Measurements from ENCODE around the gene ZNF575. TPM values are rescaled to one million over a fixed set of nuclear protein-coding genes. Genes with fewer than 3 reads are reported as not detected.

The ZNF575 gene
- total RNA-seq, 1 experiment from 2014 or later = 0.13 TPM

DNA sequence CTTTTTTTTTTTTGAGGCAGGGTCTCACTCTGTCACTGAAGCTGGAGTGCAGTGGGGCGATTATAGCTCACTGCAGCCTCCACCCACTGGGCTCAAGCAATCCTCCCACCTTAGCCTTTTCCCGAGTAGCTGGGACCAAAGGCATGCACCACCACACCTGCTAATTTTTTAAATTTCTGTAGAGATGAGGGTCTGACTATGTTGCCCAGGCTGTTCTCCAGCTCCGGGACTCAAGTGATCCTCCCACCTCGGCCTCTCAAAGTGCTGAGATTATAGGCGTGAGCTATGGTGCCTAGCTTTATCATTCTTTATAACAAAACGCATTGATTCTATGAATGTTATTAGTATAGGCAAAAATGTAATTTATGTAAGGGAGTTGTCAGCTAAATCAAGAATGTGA lies 49.7 kb upstream of the ZNF575 start:
- no peak for ATAC-seq
- no peak overlapping the region for H3K4me3 Mint-ChIP-seq
- no peaks in the 10 kb centered on the region; the same call in 1 of the 2 replicates for H3K27me3 Mint-ChIP-seq (ENCODE audit: low read depth)
- TF ChIP-seq NFYB (CRISPR knock-in tag; conservative IDR thresholded peaks at IDR 0.05; ENCODE audit: low read depth) (no peak), GRHL2 (CRISPR knock-in tag; IDR thresholded peaks at IDR 0.05; ENCODE audit: insufficient replicate concordance, severe bottlenecking) (no peak), NR2C2 (CRISPR knock-in tag; IDR thresholded peaks at IDR 0.05) (no peak), ZNF219 (CRISPR knock-in tag; IDR thresholded peaks at IDR 0.05; ENCODE audit: borderline replicate concordance) (no peak), EMX1 (CRISPR knock-in tag; IDR thresholded peaks at IDR 0.05) (no peak), ETV6 (CRISPR knock-in tag; IDR thresholded peaks at IDR 0.05) (no peak), CREM (CRISPR knock-in tag; IDR thresholded peaks at IDR 0.05) (no peak)
- TF ChIP-seq, protein P1, sequence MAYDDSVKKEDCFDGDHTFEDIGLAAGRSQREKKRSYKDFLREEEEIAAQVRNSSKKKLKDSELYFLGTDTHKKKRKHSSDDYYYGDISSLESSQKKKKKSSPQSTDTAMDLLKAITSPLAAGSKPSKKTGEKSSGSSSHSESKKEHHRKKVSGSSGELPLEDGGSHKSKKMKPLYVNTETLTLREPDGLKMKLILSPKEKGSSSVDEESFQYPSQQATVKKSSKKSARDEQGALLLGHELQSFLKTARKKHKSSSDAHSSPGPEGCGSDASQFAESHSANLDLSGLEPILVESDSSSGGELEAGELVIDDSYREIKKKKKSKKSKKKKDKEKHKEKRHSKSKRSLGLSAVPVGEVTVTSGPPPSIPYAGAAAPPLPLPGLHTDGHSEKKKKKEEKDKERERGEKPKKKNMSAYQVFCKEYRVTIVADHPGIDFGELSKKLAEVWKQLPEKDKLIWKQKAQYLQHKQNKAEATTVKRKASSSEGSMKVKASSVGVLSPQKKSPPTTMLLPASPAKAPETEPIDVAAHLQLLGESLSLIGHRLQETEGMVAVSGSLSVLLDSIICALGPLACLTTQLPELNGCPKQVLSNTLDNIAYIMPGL (CRISPR knock-in tag; IDR thresholded peaks at IDR 0.05) = no peak
- TF ChIP-seq, protein P2, sequence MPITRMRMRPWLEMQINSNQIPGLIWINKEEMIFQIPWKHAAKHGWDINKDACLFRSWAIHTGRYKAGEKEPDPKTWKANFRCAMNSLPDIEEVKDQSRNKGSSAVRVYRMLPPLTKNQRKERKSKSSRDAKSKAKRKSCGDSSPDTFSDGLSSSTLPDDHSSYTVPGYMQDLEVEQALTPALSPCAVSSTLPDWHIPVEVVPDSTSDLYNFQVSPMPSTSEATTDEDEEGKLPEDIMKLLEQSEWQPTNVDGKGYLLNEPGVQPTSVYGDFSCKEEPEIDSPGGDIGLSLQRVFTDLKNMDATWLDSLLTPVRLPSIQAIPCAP (CRISPR knock-in tag; IDR thresholded peaks at IDR 0.05) = no peak
- H3K9me3 Mint-ChIP-seq = no peaks in the 10 kb centered on the region
- H3K27ac Mint-ChIP-seq = no peak overlapping the region
- CTCF ChIA-PET = interaction anchor here (0.7 to 1.1 kb wide), 3 partner anchors 19 to 36 kb away, joined by 3 to 5 read pairs (median 4); partner anchors contain the start of gene PHLDB3
- DNase-seq (ENCODE audit: low spot score) = no peak
- H3K4me1 Mint-ChIP-seq = no peaks in the 10 kb centered on the region
- POLR2A ChIA-PET = no interaction called here
- no peaks in the 10 kb centered on the region for H3K36me3 Mint-ChIP-seq

DNA sequence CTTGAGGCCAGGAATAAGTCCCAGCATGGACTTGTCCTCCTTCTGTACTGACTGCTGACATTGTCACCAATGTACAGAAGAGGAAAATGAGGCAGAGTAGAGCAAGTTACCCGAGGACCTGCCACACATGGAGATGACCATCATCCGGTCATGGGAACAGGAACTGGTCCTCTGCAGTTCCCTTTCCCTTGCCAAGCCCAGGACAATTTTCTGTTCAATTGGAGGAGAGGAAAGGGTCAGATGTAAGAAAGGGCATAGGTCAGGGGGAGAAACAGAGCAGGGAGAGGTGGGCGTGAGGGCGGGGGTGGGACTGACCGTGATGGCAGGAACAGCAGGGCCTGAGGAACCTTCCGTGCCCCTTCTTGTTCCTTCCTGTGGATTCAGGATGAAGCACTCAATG lies 47.0 kb upstream of the ZNF575 start:
- Mint-ChIP-seq H3K27ac (no peak overlapping the region), H3K4me3 (no peak overlapping the region), H3K9me3 (no peaks in the 10 kb centered on the region), H3K36me3 (no peaks in the 10 kb centered on the region), H3K27me3 (ENCODE audit: low read depth) (no peaks in the 10 kb centered on the region; the same call in 1 of the 2 replicates), H3K4me1 (no peaks in the 10 kb centered on the region)
- DNase-seq (ENCODE audit: low spot score) = no peak
- TF ChIP-seq CREM (CRISPR knock-in tag; IDR thresholded peaks at IDR 0.05) = no peak
- TF ChIP-seq RORB (CRISPR knock-in tag; IDR thresholded peaks at IDR 0.05) = no peak
- TF ChIP-seq ZBTB21 (CRISPR knock-in tag; IDR thresholded peaks at IDR 0.05; ENCODE audit: borderline replicate concordance) = no peak
- no peak for TF ChIP-seq EMX1 (CRISPR knock-in tag; IDR thresholded peaks at IDR 0.05)
- TF ChIP-seq CBFB (CRISPR knock-in tag; IDR thresholded peaks at IDR 0.05; ENCODE audit: low read depth) = no peak
- no peak for TF ChIP-seq ZNF263 (CRISPR knock-in tag; IDR thresholded peaks at IDR 0.05; ENCODE audit: low read depth)
- TF ChIP-seq IRF2 (CRISPR knock-in tag; IDR thresholded peaks at IDR 0.05; ENCODE audit: borderline replicate concordance, low read depth) = no peak
- CTCF ChIA-PET = interaction anchor here (0.7 kb wide), 1 partner anchor 39 kb away, joined by 3 read pairs; no protein-coding TSS in a partner anchor
- ATAC-seq = no peak
- POLR2A ChIA-PET = no interaction called here

DNA sequence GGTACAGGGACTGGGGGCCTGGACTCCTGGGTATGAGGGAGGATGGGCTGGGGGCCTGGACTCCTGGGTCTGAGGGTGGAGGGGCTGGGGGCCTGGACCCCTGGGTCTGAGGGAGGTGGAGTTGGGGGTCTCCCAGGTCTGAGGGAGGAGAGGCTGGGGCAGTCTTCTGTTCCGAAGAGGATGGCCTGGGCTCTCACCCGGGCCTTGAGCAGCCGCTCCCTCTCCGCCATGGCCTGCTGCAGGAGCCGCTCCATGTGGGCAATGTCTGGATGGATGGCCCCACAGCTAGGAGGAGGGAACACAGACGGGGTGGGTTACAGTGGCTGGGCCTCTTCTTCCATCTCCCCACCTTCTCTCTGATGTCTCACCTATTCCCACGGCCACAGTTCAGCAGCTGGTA lies 46.6 kb upstream of the ZNF575 start:
- H3K4me3 Mint-ChIP-seq = no peak overlapping the region
- DNase-seq (ENCODE audit: low spot score) (no peak), ATAC-seq (no peak)
- ChIA-PET POLR2A (interaction anchor here (0.6 kb wide), 1 partner anchor 16 kb away, joined by 5 read pairs; no protein-coding TSS in a partner anchor), CTCF (interaction anchor here (1.1 kb wide), 1 partner anchor 33 kb away, joined by 3 read pairs; no protein-coding TSS in a partner anchor)
- no peaks in the 10 kb centered on the region; the same call in 1 of the 2 replicates for H3K27me3 Mint-ChIP-seq (ENCODE audit: low read depth)
- H3K9me3 Mint-ChIP-seq = no peaks in the 10 kb centered on the region
- no peak overlapping the region for H3K27ac Mint-ChIP-seq
- H3K36me3 Mint-ChIP-seq = no peaks in the 10 kb centered on the region
- no peaks in the 10 kb centered on the region for H3K4me1 Mint-ChIP-seq
- no peak for TF ChIP-seq ZNF671 (CRISPR knock-in tag; IDR thresholded peaks at IDR 0.05)
- TF ChIP-seq, protein P3, sequence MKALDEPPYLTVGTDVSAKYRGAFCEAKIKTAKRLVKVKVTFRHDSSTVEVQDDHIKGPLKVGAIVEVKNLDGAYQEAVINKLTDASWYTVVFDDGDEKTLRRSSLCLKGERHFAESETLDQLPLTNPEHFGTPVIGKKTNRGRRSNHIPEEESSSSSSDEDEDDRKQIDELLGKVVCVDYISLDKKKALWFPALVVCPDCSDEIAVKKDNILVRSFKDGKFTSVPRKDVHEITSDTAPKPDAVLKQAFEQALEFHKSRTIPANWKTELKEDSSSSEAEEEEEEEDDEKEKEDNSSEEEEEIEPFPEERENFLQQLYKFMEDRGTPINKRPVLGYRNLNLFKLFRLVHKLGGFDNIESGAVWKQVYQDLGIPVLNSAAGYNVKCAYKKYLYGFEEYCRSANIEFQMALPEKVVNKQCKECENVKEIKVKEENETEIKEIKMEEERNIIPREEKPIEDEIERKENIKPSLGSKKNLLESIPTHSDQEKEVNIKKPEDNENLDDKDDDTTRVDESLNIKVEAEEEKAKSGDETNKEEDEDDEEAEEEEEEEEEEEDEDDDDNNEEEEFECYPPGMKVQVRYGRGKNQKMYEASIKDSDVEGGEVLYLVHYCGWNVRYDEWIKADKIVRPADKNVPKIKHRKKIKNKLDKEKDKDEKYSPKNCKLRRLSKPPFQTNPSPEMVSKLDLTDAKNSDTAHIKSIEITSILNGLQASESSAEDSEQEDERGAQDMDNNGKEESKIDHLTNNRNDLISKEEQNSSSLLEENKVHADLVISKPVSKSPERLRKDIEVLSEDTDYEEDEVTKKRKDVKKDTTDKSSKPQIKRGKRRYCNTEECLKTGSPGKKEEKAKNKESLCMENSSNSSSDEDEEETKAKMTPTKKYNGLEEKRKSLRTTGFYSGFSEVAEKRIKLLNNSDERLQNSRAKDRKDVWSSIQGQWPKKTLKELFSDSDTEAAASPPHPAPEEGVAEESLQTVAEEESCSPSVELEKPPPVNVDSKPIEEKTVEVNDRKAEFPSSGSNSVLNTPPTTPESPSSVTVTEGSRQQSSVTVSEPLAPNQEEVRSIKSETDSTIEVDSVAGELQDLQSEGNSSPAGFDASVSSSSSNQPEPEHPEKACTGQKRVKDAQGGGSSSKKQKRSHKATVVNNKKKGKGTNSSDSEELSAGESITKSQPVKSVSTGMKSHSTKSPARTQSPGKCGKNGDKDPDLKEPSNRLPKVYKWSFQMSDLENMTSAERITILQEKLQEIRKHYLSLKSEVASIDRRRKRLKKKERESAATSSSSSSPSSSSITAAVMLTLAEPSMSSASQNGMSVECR (CRISPR knock-in tag; IDR thresholded peaks at IDR 0.05; ENCODE audit: borderline replicate concordance) = no peak
- TF ChIP-seq, protein P4, sequence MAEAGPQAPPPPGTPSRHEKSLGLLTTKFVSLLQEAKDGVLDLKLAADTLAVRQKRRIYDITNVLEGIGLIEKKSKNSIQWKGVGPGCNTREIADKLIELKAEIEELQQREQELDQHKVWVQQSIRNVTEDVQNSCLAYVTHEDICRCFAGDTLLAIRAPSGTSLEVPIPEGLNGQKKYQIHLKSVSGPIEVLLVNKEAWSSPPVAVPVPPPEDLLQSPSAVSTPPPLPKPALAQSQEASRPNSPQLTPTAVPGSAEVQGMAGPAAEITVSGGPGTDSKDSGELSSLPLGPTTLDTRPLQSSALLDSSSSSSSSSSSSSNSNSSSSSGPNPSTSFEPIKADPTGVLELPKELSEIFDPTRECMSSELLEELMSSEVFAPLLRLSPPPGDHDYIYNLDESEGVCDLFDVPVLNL (CRISPR knock-in tag; IDR thresholded peaks at IDR 0.05; ENCODE audit: borderline replicate concordance, low read depth) = no peak
- TF ChIP-seq ZNF232 (CRISPR knock-in tag; IDR thresholded peaks at IDR 0.05) = no peak
- no peak for TF ChIP-seq GTF2I (CRISPR knock-in tag; conservative IDR thresholded peaks at IDR 0.05)
- no peak for TF ChIP-seq FOXP1 (CRISPR knock-in tag; IDR thresholded peaks at IDR 0.05; ENCODE audit: borderline replicate concordance)
- no peak for TF ChIP-seq NFATC4 (CRISPR knock-in tag; IDR thresholded peaks at IDR 0.05)
- TF ChIP-seq, protein P5, sequence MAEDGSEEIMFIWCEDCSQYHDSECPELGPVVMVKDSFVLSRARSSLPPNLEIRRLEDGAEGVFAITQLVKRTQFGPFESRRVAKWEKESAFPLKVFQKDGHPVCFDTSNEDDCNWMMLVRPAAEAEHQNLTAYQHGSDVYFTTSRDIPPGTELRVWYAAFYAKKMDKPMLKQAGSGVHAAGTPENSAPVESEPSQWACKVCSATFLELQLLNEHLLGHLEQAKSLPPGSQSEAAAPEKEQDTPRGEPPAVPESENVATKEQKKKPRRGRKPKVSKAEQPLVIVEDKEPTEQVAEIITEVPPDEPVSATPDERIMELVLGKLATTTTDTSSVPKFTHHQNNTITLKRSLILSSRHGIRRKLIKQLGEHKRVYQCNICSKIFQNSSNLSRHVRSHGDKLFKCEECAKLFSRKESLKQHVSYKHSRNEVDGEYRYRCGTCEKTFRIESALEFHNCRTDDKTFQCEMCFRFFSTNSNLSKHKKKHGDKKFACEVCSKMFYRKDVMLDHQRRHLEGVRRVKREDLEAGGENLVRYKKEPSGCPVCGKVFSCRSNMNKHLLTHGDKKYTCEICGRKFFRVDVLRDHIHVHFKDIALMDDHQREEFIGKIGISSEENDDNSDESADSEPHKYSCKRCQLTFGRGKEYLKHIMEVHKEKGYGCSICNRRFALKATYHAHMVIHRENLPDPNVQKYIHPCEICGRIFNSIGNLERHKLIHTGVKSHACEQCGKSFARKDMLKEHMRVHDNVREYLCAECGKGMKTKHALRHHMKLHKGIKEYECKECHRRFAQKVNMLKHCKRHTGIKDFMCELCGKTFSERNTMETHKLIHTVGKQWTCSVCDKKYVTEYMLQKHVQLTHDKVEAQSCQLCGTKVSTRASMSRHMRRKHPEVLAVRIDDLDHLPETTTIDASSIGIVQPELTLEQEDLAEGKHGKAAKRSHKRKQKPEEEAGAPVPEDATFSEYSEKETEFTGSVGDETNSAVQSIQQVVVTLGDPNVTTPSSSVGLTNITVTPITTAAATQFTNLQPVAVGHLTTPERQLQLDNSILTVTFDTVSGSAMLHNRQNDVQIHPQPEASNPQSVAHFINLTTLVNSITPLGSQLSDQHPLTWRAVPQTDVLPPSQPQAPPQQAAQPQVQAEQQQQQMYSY (CRISPR knock-in tag; IDR thresholded peaks at IDR 0.05) = no peak

Data from WTC11 (cell line).